GM23338 (cell line): ENCODE data around the gene MITF. TPM values are rescaled to one million over a fixed set of nuclear protein-coding genes. Genes with fewer than 3 reads are reported as not detected.

Source experiments
- ATAC-seq: fragments of 200-7000 bp; cut with Tn5 transposase; 3 replicates; pipeline ENCODE4 v1.9.1; 2020
- DNase-seq: peaks from one replicate; pipeline ENCODE4 v3.0.0-alpha.2; 2015; ENCODE audit warnings: low spot score
- H2AFZ ChIP-seq: fragments of 200-600 bp; sonication (generic); 2 replicates; pipeline ENCODE4 v1.8.0; 2016; ENCODE audit warnings: antibody characterized with exemption, mild to moderate bottlenecking, moderate library complexity
- H3F3A ChIP-seq: fragments of 200-600 bp; sonication (generic); replicated peaks from 2 replicates; pipeline ENCODE4 v1.8.0; 2017; ENCODE audit warnings: antibody characterized with exemption, mixed run types, low read depth
- H3K27ac ChIP-seq: fragments of 200-600 bp; sonication (generic); 2 replicates; pipeline ENCODE4 v1.6.1; 2016; ENCODE audit warnings: low read depth
- H3K27me3 ChIP-seq: fragments of 200-600 bp; sonication (generic); 2 replicates; pipeline ENCODE4 v1.8.0; 2016; ENCODE audit warnings: mild to moderate bottlenecking, mixed run types, moderate library complexity; ENCODE audit not compliant: insufficient read depth
- H3K36me3 ChIP-seq: fragments of 200-600 bp; sonication (generic); 2 replicates; pipeline ENCODE4 v1.8.0; 2016; ENCODE audit warnings: mild to moderate bottlenecking; ENCODE audit not compliant: insufficient read depth
- H3K4me1 ChIP-seq: fragments of 200-600 bp; sonication (generic); 2 replicates; pipeline ENCODE4 v1.8.0; 2016; ENCODE audit warnings: mild to moderate bottlenecking, moderate library complexity; ENCODE audit not compliant: insufficient read depth
- H3K4me2 ChIP-seq: fragments of 200-600 bp; sonication (generic); 2 replicates; pipeline ENCODE4 v1.7.1; 2017; ENCODE audit warnings: mixed run types
- H3K4me3 ChIP-seq: fragments of 200-600 bp; sonication (generic); 2 replicates; pipeline ENCODE4 v1.6.1; 2016; ENCODE audit warnings: mixed run types
- H3K79me2 ChIP-seq: fragments of 200-600 bp; sonication (generic); replicated peaks from 2 replicates; pipeline ENCODE4 v1.8.0; 2017; ENCODE audit warnings: mild to moderate bottlenecking; ENCODE audit not compliant: insufficient read depth
- H3K9me2 ChIP-seq: fragments of 200-600 bp; sonication (generic); 2 replicates; pipeline ENCODE4 v1.8.0; 2017; ENCODE audit not compliant: insufficient read depth
- H4K20me1 ChIP-seq: fragments of 200-600 bp; sonication (generic); replicated peaks from 2 replicates; pipeline ENCODE4 v1.8.0; 2017; ENCODE audit warnings: mild to moderate bottlenecking; ENCODE audit not compliant: insufficient read depth
- H3K27ac Mint-ChIP-seq: 2 replicates; pipeline ENCODE4 v1.8.0; 2020; ENCODE audit warnings: inconsistent platforms, mild to moderate bottlenecking, moderate library complexity, mixed read lengths
- H3K27me3 Mint-ChIP-seq: 3 replicates; pipeline ENCODE4 v1.8.0; 2022; ENCODE audit warnings: low read depth, mild to moderate bottlenecking, moderate library complexity, mixed read lengths, inconsistent platforms; ENCODE audit not compliant: insufficient read depth, poor library complexity
- H3K36me3 Mint-ChIP-seq: 3 replicates; pipeline ENCODE4 v1.8.0; 2021; ENCODE audit warnings: low read depth, mild to moderate bottlenecking, inconsistent platforms, moderate library complexity, mixed read lengths
- H3K4me1 Mint-ChIP-seq: 3 replicates; pipeline ENCODE4 v1.8.0; 2020; ENCODE audit warnings: mild to moderate bottlenecking, inconsistent platforms, mixed read lengths
- H3K4me3 Mint-ChIP-seq: 3 replicates; pipeline ENCODE4 v1.8.0; 2021; ENCODE audit warnings: moderate library complexity, mild to moderate bottlenecking, inconsistent platforms, mixed read lengths
- H3K9me3 Mint-ChIP-seq: 3 replicates; pipeline ENCODE4 v1.8.0; 2020; ENCODE audit warnings: moderate library complexity, mild to moderate bottlenecking, inconsistent platforms, mixed read lengths
- CREB1 ChIP-seq: fragments of 250-450 bp; sonication (Bioruptor Pico); IDR thresholded peaks from 2 replicates; pipeline ENCODE4 v1.5.0; 2020; ENCODE audit warnings: low read depth, mild to moderate bottlenecking, moderate library complexity
- CTCF ChIP-seq, 2 experiments: fragments of 200-600 bp in 1 of 2; sonication (generic) in 1 of 2; conservative IDR thresholded peaks; 2 replicates each; pipeline versions ENCODE4 v1.5.1 to v1.6.1; 2016 to 2017; ENCODE audit warnings: antibody characterized with exemption in 2 of 2, low read depth in 2 of 2, mild to moderate bottlenecking in 2 of 2, moderate library complexity in 1 of 2
- ETS1 ChIP-seq: IDR thresholded peaks from 2 replicates; pipeline ENCODE4 v1.6.1; 2016; ENCODE audit warnings: antibody characterized with exemption
- EZH2 ChIP-seq: fragments of 200-600 bp; sonication (generic); IDR thresholded peaks from one replicate; pipeline ENCODE4 v1.8.0; 2017; ENCODE audit warnings: antibody characterized with exemption, mild to moderate bottlenecking, low read depth; ENCODE audit not compliant: unreplicated experiment
- EZH2phosphoT487 ChIP-seq: fragments of 200-600 bp; sonication (generic); IDR thresholded peaks from one replicate; pipeline ENCODE4 v1.8.1; 2018; ENCODE audit warnings: antibody characterized with exemption; ENCODE audit not compliant: unreplicated experiment
- NANOG ChIP-seq: IDR thresholded peaks from 2 replicates; pipeline ENCODE4 v1.6.1; 2016; ENCODE audit warnings: antibody characterized with exemption, borderline replicate concordance
- ZNF114 ChIP-seq: fragments of 250-450 bp; sonication (Bioruptor Pico); IDR thresholded peaks from 2 replicates; pipeline ENCODE4 v1.5.0; 2020; ENCODE audit warnings: mild to moderate bottlenecking, moderate library complexity
- ZNF462 ChIP-seq: fragments of 250-450 bp; sonication (Bioruptor Pico); IDR thresholded peaks from 2 replicates; pipeline ENCODE4 v1.5.0; 2020; ENCODE audit warnings: mild to moderate bottlenecking, moderate library complexity
- polyA plus RNA-seq: library from polyadenylated mRNA; unstranded; fragments of >200 nt; fragmentation: Nextera tagmentation; extraction: Ambion mirVana; gene quantifications from 2 replicates; pipeline ENCODE4 v1.2.1, GENCODE V29; 2016
- total RNA-seq: library from RNA; depleted of rRNA; stranded (reverse); fragments of >200 nt; shearing (Covaris generic); gene quantifications from 2 replicates; pipeline ENCODE4 v1.2.3, GENCODE V29; 2014

MITF gene
- total and polyA plus RNA-seq, 2 experiments from 2014 or later = 1.9 to 2.4 TPM

- H4K20me1 ChIP-seq = no peaks in the 10 kb centered on the region
- H3K9me2 ChIP-seq = no peaks in the 10 kb centered on the region
- Mint-ChIP-seq H3K36me3 (no peaks in the 10 kb centered on the region), H3K27ac (no peak overlapping the region), H3K27me3 (peaks cover 3% of the 10 kb centered on the region), H3K4me3 (no peak overlapping the region), H3K9me3 (no peaks in the 10 kb centered on the region), H3K4me1 (no peaks in the 10 kb centered on the region; the same call in 2 of the 3 replicates)
- ATAC-seq (no peak), DNase-seq (no peak)
- TF ChIP-seq EZH2phosphoT487 = no peak
- TF ChIP-seq CREB1 (CRISPR knock-in tag) = no peak
- TF ChIP-seq CTCF (conservative IDR thresholded peaks at IDR 0.05; ENCODE audit: low read depth in 2 of 2) = no peak
- no peak for TF ChIP-seq NANOG
- no peak for TF ChIP-seq ETS1
- TF ChIP-seq ZNF114 (CRISPR knock-in tag) = no peak
- TF ChIP-seq ZNF462 (CRISPR knock-in tag) = no peak
- no peak for TF ChIP-seq EZH2
- no peak overlapping the region for H3K27ac ChIP-seq
- no peak overlapping the region for H3K4me3 ChIP-seq
- H3K36me3 ChIP-seq = no peaks in the 10 kb centered on the region
- H3K79me2 ChIP-seq = no peaks in the 10 kb centered on the region
- no peak overlapping the region for H3K4me2 ChIP-seq
- H3K4me1 ChIP-seq = no peaks in the 10 kb centered on the region
- H2AFZ ChIP-seq = no peak overlapping the region
- no peaks in the 10 kb centered on the region for H3K27me3 ChIP-seq
- no peaks in the 10 kb centered on the region for H3F3A ChIP-seq
Measured at GRCh38 chr3:69695443-69695842, 43.8 kb upstream of the MITF start.
